NCI-H2196 treated with DMSO at 0.1 percent for 48 hours (cell line): ENCODE data around the gene PPIA.
A peak's percentile ranks its signal among the peaks of the same experiment; 100 is the strongest.
"Not testable (repeated sequence)": the region's sequence is repeated elsewhere in the genome, so short reads cannot be mapped to it uniquely, and the experiment has no call there.

Experiments used
- DNase-seq: peaks from one replicate; lab custom pipeline; 2025; ENCODE audit not compliant: unreplicated experiment; lab: John Stamatoyannopoulos, UW

Gene PPIA

GRCh38 chr7:44823255-44823781 is 26.8 kb downstream of the PPIA start:
- no peak for DNase-seq

DNA sequence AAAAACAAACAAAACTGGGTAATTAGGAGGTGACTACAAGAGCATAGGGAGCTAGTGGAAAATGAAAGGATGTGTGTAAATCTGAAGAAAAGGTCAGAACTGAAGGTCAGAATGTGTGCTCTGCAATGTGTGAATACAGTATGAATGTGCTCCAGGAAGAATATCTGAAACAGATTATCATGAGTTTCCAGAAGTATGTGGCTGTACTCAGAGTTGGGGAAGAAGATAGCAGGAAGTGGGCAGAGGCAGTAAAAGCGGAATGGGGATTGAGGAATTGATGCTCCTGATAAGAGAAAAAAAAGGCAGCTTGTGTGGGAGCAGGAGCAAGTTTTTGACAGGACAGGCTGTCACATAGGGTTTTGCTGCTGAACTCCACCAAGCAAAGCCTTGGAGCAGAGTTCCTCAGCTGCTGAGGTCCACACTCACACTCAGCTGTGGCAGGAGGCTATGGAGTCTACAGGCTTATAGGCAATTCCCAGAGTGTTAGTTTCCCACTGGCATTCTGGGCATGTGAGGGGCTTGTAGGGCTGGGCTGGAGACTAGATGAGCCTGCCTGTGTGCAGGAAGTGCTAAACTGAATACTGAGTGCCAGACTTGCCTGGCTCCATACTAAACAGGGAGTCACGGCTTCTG is 28.5 kb downstream of the PPIA start:
- DNase-seq: no peak

- no peak for DNase-seq
Observed at GRCh38 chr7:44827567-44827966, 31.1 kb downstream of the PPIA start.

GRCh38 chr7:44838751-44839150 is 42.3 kb downstream of the PPIA start:
- no peak for DNase-seq

GRCh38 chr7:44842675-44843074 is 46.2 kb downstream of the PPIA start:
- DNase-seq: not testable (repeated sequence)

DNA sequence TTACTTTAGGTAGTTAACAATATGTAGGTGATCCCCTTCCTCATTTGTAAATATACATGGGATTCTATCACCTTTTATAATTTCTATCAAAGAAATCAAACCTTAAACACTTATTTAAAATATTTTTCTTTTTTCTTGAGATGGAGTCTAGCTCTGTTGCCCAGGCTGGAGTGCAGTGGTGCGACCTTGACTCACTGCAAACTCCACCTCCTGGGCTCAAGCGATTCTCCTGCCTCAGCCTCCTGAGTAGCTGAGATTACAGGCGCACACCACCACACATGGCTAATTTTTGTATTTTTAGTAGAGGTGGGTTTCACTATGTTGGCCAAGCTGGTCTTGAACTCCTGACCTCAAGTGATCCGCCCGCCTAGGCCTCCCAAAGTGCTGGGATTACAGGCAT is 47.0 kb downstream of the PPIA start:
- DNase-seq: not testable (repeated sequence)

DNA sequence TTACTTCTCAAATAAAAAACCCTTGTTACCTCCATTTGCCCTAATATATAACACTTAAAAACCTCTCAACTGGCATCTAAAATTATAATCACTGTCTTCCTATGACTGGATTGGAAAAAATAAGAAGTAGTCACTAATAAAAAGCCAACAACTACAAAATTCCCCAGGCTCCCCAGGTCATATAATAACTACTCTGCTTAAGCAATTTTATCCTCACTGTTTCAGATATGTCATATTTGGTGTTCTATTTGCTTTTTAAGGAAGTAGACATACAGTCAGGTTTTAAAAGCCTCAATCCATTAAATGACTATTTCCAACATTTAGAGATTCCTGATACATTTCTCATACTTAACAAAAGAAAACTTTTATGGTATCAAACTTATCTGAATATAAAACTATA is 49.0 kb downstream of the PPIA start:
- no peak for DNase-seq

- DNase-seq: not testable (repeated sequence)
Observed at GRCh38 chr7:44846390-44846789, 49.9 kb downstream of the PPIA start.

- DNase-seq: no peak
Observed at GRCh38 chr7:44846816-44847508, 50.5 kb downstream of the PPIA start.

DNA sequence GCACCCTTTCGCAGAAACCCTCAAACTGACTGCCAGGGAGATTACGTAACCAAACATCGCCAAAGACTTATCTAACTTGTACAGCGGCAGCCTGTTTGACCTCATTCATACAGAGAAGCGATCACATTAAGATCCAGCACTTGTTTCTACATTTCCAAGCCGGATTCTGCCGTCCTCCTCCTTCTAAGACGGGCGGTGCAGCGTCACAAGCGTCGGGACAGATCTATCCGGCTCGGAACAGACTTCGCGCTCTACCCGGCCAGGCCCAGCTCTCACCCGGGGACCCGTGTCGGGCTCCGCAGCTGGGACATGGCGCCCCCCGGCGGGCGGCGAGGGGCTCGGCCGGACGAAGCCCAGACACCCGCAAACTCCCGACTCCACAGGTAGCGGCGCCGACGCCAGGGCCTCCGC is 51.0 kb downstream of the PPIA start:
- peak; percentile 85 for DNase-seq

DNA sequence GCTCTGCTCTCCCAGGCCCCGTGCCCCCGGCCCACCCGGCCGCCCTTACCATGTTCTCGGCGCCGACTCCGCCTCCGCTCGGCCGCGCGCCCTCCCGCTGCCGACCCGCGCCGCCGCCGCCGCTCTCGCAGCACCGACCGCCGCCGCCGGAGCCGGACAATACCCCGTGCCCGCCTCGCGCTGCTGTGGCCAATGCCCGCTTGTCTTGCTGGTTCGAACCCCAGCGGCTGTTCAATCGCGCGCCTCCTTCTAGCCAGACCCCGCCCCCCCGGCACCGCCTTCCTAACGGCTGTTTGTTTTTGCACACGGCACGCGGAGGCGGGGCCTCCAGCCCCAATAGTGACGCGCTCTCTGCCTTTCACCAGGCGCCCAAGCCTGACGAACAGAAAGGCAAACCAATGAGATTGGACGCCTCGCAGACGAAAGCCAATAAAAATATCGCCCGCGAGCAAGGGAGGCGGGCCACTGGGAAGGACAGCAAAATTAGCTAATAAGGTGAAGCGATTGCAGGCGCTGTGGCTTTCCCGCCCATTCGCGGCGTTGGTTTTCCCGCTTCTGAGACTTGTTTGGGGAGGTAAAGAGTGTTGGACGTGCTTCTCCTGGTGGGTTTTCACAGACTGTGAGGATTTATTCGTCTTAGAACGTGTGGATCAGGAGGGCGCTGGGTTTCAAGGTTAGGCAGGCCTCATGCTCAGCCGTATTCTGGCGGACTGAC is 51.6 kb downstream of the PPIA start, which contains the start of gene H2AZ2:
TSS of gene H2AZ2 (minus strand) at position 168 of the 715 bp plus-strand sequence. CDS start at position 52, 116 bp downstream.
- peak; percentile 99 for DNase-seq

- peak; percentile 34 for DNase-seq
Observed at GRCh38 chr7:44849259-44849884, 52.9 kb downstream of the PPIA start.

DNA sequence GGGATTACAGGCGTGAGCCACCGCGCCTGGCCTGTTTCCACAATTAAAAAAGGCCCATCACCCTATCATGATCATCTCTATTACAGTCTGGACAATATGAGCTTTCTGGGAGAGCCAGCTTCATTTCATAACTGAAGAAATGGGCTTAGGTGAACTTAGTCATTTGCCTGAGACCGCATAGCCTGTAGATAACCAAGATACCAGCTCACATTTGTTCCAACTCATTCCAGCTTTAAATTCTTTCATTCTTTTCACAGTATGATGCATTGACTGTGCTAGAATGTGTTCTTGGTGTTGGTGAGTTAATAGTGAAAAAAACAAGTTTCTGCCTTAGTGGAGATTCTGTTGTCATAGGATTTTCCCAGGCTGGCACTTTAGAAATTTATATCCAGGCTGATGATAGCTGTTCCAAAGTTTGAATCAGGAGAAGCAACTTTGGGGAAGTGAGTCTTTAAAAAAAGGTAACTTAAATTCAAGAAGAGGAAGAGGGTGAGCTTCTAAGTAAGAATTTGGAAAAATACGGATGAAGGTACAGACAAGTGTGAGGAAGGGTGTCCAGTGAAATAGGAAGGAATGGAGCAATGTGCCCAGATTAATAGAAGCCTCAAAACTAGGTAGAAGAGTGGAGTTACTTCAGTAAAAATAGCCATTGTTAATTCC is 53.5 kb downstream of the PPIA start:
- DNase-seq: no peak

DNA sequence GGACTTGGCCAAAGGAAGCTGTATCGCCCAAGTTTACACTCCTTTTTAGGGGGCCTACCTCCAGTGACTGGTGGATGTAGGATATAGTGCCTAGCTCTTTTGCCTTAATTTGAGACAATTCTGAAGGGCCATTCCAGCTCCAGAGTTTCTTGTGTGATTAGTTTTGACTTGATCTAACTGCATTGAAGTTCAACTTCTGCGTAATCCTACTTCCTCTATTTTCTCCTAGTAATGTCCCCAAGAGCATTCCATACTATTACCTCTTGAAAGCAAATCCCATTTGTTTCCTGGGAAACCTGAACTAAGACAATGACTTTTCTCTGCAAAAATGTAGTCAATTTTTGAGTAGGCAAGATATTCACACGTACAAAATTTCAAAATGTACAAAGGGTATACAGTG is 56.1 kb downstream of the PPIA start:
- DNase-seq: no peak
